AG08395 (cell line): ENCODE measurements around the gene INS.
"Not testable (repeated sequence)": the region's sequence is repeated elsewhere in the genome, so short reads cannot be mapped to it uniquely, and the experiment has no call there.

ENCODE experiments used
- DNase-seq: peaks from one replicate; pipeline ENCODE4 v3.0.0; 2012; ENCODE audit warnings: mixed read lengths, low spot score

INS gene

GRCh38 chr11:2180789-2181370, 19.9 kb upstream of the INS start:
- DNase-seq = no peak

GRCh38 chr11:2180347-2180746, 19.3 kb upstream of the INS start:
- no peak for DNase-seq

GRCh38 chr11:2179516-2179915, 18.5 kb upstream of the INS start:
- no peak for DNase-seq

GRCh38 chr11:2178906-2179494, 18.0 kb upstream of the INS start:
- DNase-seq = peak; percentile 35

- not testable (repeated sequence) for DNase-seq
Measured at GRCh38 chr11:2178055-2178773, 17.2 kb upstream of the INS start.

- no peak for DNase-seq
Measured at GRCh38 chr11:2177076-2177475, 16.1 kb upstream of the INS start.

- no peak for DNase-seq
Measured at GRCh38 chr11:2176389-2176900, 15.4 kb upstream of the INS start.

GRCh38 chr11:2175659-2176058, 14.7 kb upstream of the INS start:
- DNase-seq = peak; percentile 72

- no peak for DNase-seq
Measured at GRCh38 chr11:2174361-2174760, 13.4 kb upstream of the INS start.

GRCh38 chr11:2173761-2174160, 12.8 kb upstream of the INS start:
- no peak for DNase-seq

GRCh38 chr11:2173150-2173693, 12.2 kb upstream of the INS start:
- no peak for DNase-seq

- no peak for DNase-seq
Measured at GRCh38 chr11:2172676-2173075, 11.7 kb upstream of the INS start.

GRCh38 chr11:2171591-2172003, 10.6 kb upstream of the INS start, which contains the start of gene TH:
TH (minus strand) TSS chr11:2171815; CDS start chr11:2171786, 29 bp downstream.
- no peak for DNase-seq

- DNase-seq = no peak
Measured at GRCh38 chr11:2169626-2170570, 8.9 kb upstream of the INS start.

GRCh38 chr11:2169005-2169378, 8.0 kb upstream of the INS start:
- no peak for DNase-seq

- DNase-seq = no peak
Measured at GRCh38 chr11:2168286-2169004, 7.4 kb upstream of the INS start.

GRCh38 chr11:2167141-2168045, 6.4 kb upstream of the INS start:
- no peak for DNase-seq

GRCh38 chr11:2166091-2166851, 5.3 kb upstream of the INS start:
- no peak for DNase-seq

- no peak for DNase-seq
Measured at GRCh38 chr11:2165571-2165970, 4.6 kb upstream of the INS start.
